ENCODE measurements around the gene EVI2B.
"Not testable (repeated sequence)": the region's sequence is repeated elsewhere in the genome, so short reads cannot be mapped to it uniquely, and the experiment has no call there.

Gene EVI2B

GRCh38 chr17:31310260-31310659 is 3.6 kb downstream of the EVI2B start:
- DNase-seq (ENCODE audit: low spot score), result no peak

DNA sequence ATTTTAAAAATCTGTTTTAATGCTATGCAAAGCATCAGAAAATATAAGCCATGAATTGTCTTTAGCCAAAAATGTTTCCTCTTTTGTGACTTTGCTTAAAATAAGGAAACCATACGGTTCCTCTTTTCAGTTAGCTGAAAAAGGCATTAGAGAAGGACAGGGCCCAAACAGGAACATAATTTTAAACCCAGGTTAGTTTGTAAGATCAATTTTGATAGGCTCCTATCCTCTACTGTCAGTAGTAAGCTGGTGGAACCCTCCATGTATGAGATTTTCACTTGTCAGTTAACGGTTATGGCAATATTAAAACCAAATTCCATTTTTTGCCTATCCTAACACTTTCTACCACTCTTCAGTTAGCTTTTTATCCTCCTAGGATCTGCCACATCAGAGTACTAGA is 4.3 kb downstream of the EVI2B start:
- no peak for DNase-seq (ENCODE audit: low spot score)

- DNase-seq (ENCODE audit: low spot score), result no peak
Measured at GRCh38 chr17:31308372-31309334, 5.2 kb downstream of the EVI2B start.

DNA sequence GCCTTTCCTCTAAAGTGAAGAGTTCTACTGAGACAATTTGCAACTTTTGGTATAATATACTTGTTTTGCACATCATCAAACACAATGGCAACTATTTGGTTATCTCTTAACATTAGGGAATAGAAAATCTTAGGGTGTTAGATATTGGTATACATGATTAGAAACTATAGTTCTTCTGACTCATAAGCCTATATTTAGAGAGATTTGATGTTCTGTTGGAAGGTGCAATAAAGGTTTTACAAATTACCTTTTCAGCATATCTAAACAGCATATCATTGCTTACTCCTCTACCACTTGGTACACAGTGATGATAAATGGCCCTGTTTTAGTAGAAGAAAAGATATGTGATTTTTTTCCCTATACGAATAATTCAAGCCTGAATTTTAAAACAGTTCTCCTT is 6.2 kb downstream of the EVI2B start:
- DNase-seq (ENCODE audit: low spot score), result no peak

DNA sequence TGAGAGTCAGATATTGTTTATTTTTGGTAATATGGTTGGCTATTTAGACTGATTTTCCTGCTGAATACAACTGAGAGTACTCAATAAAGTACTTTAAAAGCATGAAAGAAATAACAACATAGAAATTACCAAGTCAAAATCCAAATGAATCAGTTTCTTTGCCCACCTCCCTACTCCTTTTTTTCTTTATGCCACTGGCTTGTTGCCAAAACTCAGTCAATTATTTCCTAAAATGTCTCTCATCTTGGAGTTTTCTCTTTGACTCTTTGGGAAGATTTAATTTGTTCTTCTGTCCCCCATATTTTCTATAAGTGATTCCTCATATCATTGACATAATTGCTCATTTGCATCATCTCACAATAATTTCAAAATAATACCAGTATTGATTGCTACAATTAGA is 14.2 kb downstream of the EVI2B start:
- DNase-seq (ENCODE audit: low spot score), result no peak

GRCh38 chr17:31297090-31297489 is 16.8 kb downstream of the EVI2B start, which contains the start of gene OMG:
OMG (minus strand) TSS chr17:31297239; CDS start chr17:31296331, 908 bp downstream.
- no peak for DNase-seq (ENCODE audit: low spot score)

- no peak for DNase-seq (ENCODE audit: low spot score)
Measured at GRCh38 chr17:31296142-31296541, 17.7 kb downstream of the EVI2B start.

- DNase-seq (ENCODE audit: low spot score), result no peak
Measured at GRCh38 chr17:31295489-31295871, 18.4 kb downstream of the EVI2B start.

GRCh38 chr17:31294820-31295488 is 18.9 kb downstream of the EVI2B start:
- no peak for DNase-seq (ENCODE audit: low spot score)

GRCh38 chr17:31294231-31294630 is 19.6 kb downstream of the EVI2B start:
- DNase-seq (ENCODE audit: low spot score), result no peak

DNA sequence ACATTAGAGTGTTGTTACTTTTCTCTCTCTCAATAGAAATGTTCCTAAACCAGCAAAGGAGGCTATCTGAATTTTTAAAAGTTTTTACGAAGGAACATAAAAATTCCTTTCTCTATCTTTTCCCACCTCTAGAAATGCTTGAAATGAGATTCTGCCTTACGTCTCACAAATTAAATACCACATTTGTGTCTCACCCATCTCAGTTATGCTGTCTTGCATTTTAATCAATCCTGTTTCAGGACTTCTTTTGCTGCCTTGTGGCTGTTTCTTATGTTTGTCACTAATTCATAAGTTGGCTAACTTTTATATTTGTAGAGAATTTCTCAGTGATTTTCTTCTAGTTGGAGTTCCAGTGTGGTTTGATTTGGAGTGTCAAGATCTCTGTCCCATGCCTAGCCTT is 20.3 kb downstream of the EVI2B start:
- no peak for DNase-seq (ENCODE audit: low spot score)

DNA sequence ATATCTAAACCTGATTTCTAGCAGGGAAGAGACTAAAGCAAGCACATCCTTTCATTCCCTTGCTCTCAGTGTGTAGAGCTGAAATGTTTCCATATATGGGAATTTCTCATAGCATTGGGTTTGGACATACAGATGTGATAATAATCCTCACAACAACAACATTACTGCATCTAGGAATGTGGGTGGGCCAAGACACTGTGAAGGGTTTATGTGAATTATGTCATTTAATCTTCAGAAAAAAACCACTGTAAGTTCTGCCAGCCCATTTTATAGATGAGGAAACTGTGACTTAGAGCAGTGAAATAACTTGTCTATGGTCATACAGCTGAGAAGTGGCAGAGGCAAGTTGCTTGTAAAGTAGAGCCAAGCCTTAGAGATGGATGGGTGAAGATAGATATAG is 22.0 kb downstream of the EVI2B start:
- no peak for DNase-seq (ENCODE audit: low spot score)

DNA sequence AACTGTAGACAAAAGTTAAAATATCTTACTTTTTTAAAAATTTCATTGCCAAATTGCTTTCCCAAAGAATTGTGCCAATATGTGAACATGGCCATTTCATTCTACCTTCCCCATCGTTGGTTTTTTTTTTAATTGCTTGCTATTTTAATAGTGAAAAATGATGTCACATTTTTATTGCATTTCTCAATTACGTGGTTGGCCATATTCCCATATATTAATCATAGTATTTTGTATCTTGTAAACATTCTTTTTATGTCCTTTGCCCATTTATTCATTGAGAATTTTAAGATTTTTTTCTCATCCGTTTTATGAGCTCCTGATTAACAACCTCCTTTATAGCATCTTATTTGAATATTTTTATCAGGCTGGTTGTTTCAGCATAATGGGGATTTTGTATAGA is 24.1 kb downstream of the EVI2B start:
- DNase-seq (ENCODE audit: low spot score), result no peak

GRCh38 chr17:31287932-31288331 is 25.9 kb downstream of the EVI2B start:
- not testable (repeated sequence) for DNase-seq (ENCODE audit: low spot score)

DNA sequence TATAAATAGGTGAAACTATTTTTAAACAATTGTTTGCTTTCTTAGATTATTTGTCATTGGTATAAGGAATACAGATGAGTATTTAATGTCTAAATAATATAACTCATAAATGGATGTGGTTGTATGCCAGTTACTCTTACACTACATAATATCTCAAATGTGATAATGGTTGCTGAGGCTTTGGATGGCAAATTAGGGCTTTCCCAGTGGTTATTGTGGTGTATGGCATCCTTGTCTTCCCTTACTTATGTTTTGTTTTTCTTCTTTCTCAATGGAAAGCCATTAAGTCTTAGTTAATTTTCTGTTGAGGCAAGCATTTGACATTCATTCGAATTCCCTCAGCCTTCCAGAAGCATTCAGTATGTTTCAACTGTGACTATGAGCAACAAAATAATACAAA is 27.3 kb downstream of the EVI2B start:
- no peak for DNase-seq (ENCODE audit: low spot score)

GRCh38 chr17:31283841-31284240 is 30.0 kb downstream of the EVI2B start:
- no peak for DNase-seq (ENCODE audit: low spot score)

GRCh38 chr17:31281061-31281460 is 32.8 kb downstream of the EVI2B start:
- DNase-seq (ENCODE audit: low spot score), result no peak

GRCh38 chr17:31279401-31279800 is 34.5 kb downstream of the EVI2B start:
- no peak for DNase-seq (ENCODE audit: low spot score)

DNA sequence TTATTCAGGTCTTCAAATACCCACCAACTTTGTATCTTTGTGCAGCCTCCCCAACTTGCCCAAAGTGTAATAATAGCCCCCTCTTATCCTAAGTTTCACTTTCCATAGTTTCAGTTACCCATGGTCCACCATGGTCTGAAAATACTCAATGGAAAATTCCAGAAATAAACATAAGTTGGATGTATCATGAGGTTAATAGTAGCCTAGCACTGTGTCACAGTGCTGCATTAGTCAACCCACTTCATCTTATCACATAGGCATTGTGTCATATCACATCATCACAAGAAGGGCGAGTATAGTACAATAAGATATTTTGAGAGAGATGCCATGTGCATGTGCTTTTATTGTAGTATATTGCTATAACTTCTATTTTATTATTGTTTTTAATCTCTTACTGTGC is 38.7 kb downstream of the EVI2B start:
- no peak for DNase-seq (ENCODE audit: low spot score)

DNA sequence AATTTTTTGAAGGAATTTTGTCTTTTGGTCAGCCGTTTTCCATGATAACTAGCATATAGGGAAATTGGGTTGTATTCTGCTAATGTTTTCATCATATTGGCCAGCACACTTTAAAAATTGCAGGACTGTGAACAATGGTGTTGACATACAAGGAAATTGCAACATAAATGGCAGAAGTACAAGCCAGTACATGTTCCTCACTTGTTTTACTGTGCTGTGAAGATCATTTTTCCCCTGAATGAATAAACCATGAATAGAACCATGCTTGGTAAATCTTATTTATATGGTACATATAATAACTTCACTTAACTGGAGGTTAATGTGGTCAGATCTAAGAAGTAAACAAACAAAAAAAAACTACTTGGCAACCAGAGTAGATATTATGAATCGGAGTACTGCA is 39.6 kb downstream of the EVI2B start:
- no peak for DNase-seq (ENCODE audit: low spot score)

DNA sequence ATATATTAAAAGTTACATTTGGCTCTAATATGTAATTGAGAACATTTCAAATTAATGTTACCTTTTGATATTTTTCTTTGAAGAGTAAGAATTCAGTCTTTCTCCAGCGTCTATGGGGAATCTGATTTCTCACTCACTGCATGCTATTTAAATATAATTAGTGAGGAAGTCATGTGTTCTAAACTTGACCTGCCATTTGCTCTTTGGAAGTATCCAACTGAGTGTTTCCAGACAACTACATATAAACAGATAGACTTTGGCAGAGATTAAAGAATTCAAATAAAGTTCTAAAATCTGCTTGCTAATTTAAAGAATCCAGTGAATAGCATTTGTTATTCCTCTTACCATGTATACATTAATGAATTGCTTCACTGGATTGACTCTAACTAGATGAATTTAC is 40.3 kb downstream of the EVI2B start:
- no peak for DNase-seq (ENCODE audit: low spot score)

DNA sequence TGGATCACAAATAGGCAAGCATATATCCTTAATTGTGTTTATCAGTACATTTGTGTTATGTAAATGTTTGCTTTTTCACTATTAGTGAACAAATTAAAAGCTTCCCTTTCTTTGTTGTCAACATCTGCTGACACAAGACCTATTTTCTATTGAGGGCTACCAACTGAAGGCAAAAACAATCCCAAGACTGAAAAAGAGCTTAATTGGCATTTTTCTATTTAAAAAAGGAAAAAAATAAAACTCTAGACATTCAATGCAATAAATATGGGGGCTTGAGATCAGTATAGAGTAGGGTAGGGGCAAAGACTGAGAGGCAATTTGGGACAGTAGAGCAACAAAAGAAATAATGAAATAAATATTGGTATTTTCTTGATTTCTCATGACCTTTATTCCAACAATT is 41.1 kb downstream of the EVI2B start:
- no peak for DNase-seq (ENCODE audit: low spot score)

DNA sequence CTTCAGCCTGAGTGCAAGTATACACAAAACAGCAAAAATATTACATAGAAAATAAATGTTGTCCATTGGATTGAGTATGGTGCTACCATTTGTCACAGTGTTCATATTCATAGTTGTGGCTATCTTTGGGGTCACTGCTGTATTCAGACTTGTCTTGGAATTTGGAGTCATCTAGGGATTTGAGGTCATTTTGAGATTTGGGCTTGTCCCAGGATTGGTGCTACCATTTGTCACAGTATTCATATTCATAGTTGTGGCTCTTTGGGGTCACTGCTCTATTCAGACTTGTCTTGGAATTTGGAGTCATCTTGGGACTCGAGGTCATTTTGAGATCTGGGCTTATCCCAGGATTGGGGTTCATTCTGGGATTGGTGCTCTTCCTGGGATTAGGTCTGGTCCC is 41.6 kb downstream of the EVI2B start:
- no peak for DNase-seq (ENCODE audit: low spot score)
